GM19372 (cell line): ENCODE results near the gene PPP1R36.
"Not testable (repeated sequence)": the region's sequence is repeated elsewhere in the genome, so short reads cannot be mapped to it uniquely, and the experiment has no call there.

Experiments
- ATAC-seq: cut with Tn5 transposase; IDR thresholded peaks from one replicate; pipeline ENCODE4 v1.9.1; 2021; ENCODE audit warnings: mild to moderate bottlenecking, low read depth, moderate library complexity; ENCODE audit not compliant: unreplicated experiment

Gene PPP1R36

GRCh38 chr14:64563696-64564095, 13.9 kb downstream of the PPP1R36 start:
- ATAC-seq: no peak

GRCh38 chr14:64566651-64567122, 16.9 kb downstream of the PPP1R36 start:
- ATAC-seq: no peak

GRCh38 chr14:64569138-64569631, 19.4 kb downstream of the PPP1R36 start:
- ATAC-seq: no peak

- ATAC-seq: not testable (repeated sequence)
Measured at GRCh38 chr14:64569646-64570045, 19.9 kb downstream of the PPP1R36 start.

- ATAC-seq: no peak
Measured at GRCh38 chr14:64572386-64573104, 22.8 kb downstream of the PPP1R36 start.

GRCh38 chr14:64573109-64573508, 23.3 kb downstream of the PPP1R36 start:
- no peak for ATAC-seq

- ATAC-seq: no peak
Measured at GRCh38 chr14:64574371-64575107, 24.8 kb downstream of the PPP1R36 start.

GRCh38 chr14:64577211-64577610, 27.4 kb downstream of the PPP1R36 start:
- ATAC-seq: no peak

- ATAC-seq: no peak
Measured at GRCh38 chr14:64580467-64580866, 30.7 kb downstream of the PPP1R36 start.

GRCh38 chr14:64581363-64581762, 31.6 kb downstream of the PPP1R36 start:
- no peak for ATAC-seq

GRCh38 chr14:64581817-64582216, 32.1 kb downstream of the PPP1R36 start:
- no peak for ATAC-seq

GRCh38 chr14:64584190-64584589, 34.4 kb downstream of the PPP1R36 start:
- no peak for ATAC-seq

- no peak for ATAC-seq
Measured at GRCh38 chr14:64591809-64592208, 42.0 kb downstream of the PPP1R36 start.

GRCh38 chr14:64594438-64594837, 44.7 kb downstream of the PPP1R36 start:
- ATAC-seq: no peak

GRCh38 chr14:64598404-64598803, 48.6 kb downstream of the PPP1R36 start:
- ATAC-seq: no peak

GRCh38 chr14:64601571-64601970, 51.8 kb downstream of the PPP1R36 start:
- ATAC-seq: no peak

- no peak for ATAC-seq
Measured at GRCh38 chr14:64602826-64603225, 53.1 kb downstream of the PPP1R36 start.

- no peak for ATAC-seq
Measured at GRCh38 chr14:64604001-64604400, 54.2 kb downstream of the PPP1R36 start.

- ATAC-seq: no peak
Measured at GRCh38 chr14:64604881-64605280, 55.1 kb downstream of the PPP1R36 start.

- ATAC-seq: no peak
Measured at GRCh38 chr14:64605926-64606685, 56.3 kb downstream of the PPP1R36 start.
